NCI-H748 (cell line): ENCODE data around the gene ANHX.
"Not testable (repeated sequence)": the region's sequence is repeated elsewhere in the genome, so short reads cannot be mapped to it uniquely, and the experiment has no call there.

Source experiments
- DNase-seq: peaks from one replicate; lab custom pipeline; 2025; ENCODE audit not compliant: unreplicated experiment; lab: John Stamatoyannopoulos, UW

The ANHX gene

DNA sequence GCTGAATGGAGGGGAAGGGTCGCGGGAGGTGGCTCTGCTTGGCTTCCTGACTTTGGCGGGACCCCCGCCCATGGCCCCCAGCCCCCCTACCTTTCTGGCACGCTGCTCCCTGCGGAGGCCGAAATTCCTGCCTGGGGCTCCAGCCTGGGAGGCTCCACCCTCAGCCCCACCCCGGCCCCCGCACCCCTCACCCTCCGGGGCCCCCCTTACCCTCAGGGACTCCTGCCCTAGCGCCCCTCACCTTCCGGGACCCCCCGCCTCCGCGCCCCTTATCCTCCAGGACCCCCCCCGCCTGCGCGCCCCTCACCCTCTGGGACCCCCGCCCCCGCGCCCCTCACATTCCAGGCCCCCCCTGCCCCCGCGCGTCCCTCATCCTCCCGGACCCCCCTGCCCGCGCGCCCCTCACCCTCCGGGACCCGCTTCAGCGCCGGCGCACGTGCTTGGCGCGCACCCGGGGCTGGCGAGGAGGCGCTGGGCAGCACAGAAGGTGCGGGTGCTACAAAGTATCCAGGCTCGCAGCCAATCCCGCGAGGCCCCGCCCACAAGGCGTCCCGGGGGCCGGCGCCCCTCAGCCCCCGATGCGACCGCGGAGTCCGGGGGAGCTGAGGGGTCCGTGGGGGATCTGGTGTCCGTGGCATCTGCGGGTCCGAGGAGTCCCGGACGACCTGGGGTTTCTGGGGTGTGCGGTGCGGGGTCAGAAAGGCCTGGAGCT is at the start of gene ANHX:
Gene ANHX (minus strand): TSS at position 477 of the 712 bp plus-strand sequence. CDS start 1,521 bp downstream, outside the sequence.
- DNase-seq: no peak

DNA sequence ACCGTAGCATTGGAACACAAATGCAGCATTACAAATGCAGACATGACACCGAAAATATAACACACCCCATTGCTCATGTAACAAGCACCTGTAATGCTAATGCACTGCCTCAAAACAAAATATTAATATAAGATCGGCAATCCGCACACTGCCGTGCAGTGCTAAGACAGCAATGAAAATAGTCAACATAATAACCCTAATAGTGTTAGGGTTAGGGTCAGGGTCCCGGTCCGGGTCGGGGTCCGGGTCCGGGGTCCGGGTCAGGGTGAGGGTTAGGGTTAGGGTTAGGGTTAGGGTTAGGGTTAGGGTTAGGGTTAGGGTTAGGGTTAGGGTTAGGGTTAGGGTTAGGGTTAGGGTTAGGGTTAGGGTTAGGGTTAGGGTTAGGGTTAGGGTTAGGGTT is 29.0 kb upstream of the ANHX start:
- DNase-seq: not testable (repeated sequence)

DNA sequence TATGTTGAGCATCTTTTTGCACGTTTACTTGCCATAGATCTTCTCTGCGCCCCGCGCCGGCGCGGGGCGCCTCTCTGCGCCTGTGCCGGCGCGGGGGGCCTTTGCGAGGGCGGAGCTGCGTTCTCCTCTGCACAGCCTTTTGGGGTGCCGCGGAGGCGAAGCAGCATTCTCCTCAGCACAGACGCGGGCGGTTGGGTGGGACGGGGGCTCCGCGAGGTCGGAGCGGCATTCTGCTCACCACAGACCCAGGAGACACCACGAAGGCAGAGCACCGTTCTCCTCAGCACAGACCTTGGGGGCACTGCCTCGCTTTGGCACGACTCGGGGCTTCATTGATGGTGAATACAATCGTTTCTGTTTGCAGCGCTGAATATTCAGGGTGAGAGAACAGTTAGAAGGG is 28.5 kb upstream of the ANHX start:
- no peak for DNase-seq

DNA sequence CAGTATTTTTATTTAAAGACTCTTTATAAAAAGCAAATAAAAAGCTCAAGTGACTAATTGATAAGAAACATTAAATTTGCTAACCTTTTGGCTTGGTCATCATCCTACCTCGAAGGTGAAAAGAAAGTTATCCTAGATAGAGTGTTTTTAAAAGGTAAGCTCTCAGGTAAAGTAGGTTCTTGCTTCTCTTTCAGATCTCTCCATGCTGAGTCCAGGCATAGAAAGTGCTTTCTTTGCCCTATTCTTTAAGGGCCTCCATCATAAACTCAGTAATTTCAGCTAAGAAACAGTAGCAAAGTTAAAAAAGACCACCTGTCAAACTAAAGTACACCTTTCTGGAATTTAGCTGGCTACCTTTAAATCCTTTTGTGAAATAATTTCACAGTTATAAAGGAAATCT is 20.6 kb upstream of the ANHX start:
- no peak for DNase-seq

DNA sequence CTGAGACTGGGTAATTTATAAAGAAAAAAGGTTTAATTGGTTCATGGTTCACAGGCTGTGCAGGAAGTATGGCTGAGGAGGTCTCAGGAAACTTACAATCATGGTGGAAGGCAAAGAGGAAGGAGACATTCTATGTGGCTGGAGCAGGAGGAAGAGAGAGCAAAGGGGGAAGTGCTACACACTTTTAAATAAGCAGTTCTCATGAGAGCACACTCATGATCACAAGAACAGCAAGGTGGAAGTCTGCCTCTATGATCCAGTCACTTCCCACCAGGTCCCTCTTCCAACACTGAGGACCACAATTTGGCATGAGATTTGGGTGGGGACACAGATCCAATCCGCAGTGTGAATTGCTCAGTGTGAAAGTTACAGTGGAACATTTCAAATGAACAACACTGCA is 20.2 kb upstream of the ANHX start:
- DNase-seq: not testable (repeated sequence)

DNA sequence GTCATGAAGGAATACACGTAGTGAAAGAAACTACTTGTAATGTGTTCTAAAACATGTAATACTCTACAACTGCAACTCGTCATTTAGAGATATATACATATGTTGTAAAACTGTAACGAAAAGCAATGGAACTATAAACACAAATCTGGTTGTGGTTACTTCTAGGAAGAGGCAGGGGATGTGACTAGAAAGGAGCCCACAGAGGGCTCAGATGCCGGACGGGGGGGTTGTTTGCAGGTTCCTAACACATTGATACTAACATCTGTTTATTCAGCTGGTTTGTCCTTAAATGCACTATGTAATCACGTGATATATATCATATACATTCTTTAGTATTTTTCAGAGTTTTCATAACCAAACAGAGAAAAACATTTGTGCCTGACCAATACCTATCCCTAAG is 16.1 kb upstream of the ANHX start:
- DNase-seq: no peak

DNA sequence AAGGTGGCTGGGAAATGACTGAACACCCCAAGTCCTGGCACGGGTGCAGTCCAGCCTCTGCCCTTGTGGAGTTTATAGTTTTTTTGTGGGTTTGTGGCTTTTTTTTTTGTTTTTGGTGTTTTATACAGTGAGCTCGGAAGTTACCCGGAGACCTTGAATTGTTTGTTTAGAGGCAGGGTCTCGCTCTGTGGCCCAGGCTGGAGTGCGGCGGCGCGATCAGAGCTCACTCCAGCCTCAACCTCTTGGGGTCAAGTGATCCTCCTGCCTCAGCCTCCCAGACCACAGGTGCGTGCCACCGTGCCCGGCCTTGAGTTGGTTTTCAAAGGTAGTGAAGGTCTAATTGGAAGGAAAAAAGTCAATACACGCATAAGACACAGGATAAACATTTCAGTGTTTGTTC is 879 bp upstream of the ANHX start:
- DNase-seq: no peak

DNA sequence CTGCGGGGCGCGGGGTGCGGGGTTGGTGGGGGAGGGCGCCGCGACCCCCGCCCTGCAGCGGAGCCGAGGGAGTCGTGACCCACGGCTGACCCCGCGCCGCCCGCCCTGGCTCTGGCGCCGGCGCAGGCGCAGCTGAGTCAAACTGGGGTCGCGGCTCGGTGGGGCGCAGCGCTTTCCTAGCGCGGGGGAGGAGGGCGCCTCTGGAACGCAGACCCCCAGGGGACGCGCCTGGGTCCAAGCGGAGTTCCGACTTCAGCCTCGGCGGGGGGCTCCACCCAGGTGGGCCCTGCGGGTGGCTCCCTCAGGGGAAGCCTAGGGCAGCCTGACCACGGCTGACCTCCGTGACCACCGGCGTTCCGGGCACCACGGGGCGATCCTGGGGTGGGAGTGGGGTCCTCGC is 467 bp upstream of the ANHX start:
- no peak for DNase-seq

DNA sequence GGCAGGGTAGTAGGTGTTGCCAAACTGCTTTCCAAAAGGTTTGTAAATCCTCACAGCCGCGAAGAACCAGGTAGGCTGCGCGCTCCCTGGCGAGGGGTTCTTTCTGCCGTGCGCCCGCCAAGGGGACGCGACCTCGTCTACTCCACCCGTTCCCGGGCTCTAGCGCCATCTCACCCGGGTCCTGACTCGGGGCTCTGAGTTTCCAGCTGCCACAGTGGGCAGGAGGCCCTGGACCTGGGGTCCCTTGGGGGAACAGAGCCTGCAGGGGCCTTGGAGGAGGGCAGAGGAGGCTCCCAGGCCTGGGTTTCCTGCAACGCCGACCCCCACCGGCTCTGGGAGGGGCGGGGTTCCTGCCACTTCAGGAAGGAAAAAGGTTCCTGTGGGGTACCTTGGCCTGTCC is 706 bp downstream of the ANHX start:
- no peak for DNase-seq

DNA sequence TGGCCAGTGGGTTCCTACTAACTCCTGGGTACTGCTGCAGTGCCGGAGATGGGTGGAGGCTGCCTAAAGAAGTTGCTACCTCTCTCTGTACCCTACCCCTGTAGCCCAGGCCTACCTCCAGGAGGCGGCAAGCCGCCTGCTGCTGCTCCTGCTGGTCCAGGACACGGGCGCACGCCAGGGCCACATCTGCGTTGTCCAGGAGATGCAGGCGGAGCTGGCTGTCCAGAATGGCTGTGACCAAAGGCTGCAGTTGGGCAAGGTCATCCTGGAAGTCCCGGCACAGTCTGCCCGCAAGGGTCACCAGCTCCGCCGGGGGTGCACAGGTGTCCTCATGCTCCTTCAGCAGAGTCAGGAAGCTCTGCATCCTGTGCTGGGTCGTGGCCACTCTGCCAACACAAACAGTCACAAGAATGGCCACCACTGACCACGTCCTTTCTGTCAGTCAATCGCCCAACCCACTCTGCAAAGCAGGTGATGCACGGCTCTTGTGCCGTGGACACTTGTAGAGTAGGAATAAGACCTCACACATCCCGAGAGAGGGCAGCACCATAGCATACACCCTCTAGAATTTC is 1.6 kb downstream of the ANHX start:
- DNase-seq: no peak

DNA sequence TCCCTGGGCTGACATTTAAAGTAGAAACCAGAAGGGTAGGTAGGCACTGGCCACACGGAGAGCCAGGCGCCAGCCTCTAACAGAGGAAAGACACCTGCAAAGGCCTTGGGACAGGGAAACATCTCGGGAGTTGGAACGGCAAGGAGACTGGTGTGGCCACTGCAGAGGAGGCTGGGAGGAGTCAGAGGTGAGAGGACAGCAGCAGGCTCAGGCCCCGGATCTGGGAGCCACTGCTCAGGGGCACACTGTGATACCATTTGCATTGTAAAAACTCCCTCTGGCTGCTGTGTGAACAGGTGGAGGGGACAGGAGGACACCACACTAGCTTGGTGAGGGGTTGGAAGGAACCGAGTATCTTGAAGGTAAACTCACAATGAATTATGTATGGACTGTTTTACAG is 2.7 kb downstream of the ANHX start:
- no peak for DNase-seq

DNA sequence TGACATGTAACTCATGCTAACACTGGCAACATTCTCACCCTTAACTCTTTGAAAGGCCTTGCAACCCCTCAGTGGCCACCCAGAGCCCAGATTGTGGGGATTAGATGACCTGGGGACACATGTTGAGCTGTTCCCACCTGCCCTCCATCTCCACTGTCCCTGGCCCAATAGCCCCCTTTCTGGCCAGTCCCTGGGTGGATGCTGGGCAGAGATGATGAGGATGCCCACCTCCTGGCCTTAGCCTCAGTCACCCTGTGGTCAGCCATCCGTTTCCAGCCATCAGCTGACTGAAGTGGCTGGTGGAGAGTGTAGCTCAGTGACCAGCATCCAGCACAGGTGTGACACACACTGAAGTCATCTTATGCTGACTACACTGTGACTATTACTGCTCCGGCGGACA is 4.7 kb downstream of the ANHX start:
- no peak for DNase-seq

DNA sequence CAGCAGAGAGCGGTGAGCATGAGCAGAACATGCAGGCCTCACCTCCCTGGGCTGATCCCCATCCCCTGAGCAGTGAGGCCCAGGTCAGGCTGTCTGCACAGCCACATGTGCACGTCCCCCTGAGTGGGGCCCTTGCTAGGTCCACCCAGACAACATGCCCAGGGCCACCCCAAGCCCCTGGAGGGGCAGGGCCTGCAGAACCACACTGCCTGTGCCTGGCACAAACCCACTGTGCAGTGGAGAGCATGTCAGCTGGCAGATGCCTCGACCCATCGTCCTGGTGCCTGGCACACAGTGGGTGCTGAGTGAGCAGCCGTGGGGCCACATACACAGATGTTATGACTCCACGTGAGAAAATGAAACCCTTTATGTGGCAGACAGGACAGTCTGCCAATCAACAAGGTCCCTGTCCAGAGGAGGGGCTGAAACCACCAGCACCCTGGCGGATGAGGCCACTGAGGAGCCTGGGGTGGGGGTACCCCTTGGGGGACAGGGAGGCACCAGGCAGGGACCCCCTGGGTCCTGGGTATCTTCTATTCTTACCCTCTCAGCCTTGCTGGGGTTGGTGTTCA is 8.3 kb downstream of the ANHX start:
- no peak for DNase-seq

DNA sequence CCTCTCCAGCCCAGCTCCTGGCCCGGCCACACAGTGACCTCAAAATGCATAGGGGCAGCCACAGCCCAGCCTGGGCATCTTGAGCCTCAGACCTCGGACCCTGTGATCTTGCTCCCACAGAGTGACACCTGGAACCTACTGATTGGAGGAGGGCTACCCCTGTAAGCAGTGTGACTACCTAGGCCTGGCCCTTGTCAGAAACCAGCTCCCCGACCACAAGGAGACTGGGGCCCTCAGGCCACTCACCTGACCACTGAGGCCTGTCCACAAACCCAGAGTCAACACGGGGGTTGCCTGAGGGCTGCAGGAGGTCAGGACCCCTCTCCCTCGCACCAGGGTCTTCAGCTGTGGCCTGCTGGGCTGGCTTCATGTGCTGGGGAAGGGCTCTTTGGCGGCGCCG is 9.0 kb downstream of the ANHX start:
- no peak for DNase-seq

DNA sequence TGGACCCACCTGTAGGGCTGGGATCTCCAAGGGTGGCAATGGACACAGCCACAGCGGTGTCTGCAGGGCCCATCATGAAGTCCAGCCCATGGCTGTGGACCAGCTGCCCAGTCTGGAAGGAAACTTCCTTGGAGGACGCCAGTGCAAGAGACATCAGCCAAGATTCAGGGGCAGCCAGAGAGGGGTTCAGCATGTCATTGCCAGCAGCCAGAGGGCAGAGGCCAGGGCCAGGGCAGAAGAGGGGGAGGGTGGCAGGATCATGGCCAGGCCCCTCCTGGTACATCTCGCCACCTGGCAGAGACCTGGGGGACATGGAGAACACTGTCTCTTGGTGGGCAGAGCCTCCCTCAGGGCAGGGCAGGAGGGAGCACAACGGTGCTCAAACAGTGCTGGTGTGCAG is 10.2 kb downstream of the ANHX start:
- DNase-seq: no peak

DNA sequence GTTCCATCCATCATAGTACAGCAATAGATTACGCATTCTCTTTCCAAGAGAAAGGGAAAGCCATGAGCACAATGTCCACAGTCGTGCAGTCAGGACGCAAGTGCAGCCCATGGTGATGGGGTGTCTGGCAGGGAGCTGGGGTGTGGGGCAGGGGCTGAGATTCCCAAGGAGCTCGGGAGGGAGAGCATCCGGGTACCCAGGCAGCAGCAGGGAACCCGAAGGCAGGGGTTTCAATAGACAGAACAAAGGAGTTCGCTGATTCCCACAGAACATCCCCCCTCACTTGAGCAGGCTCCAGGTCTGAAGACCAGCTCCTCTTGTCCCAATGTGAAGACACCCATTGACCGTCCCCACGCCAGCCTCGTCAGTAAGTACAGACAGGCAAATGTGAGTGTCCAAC is 13.5 kb downstream of the ANHX start:
- DNase-seq: no peak

DNA sequence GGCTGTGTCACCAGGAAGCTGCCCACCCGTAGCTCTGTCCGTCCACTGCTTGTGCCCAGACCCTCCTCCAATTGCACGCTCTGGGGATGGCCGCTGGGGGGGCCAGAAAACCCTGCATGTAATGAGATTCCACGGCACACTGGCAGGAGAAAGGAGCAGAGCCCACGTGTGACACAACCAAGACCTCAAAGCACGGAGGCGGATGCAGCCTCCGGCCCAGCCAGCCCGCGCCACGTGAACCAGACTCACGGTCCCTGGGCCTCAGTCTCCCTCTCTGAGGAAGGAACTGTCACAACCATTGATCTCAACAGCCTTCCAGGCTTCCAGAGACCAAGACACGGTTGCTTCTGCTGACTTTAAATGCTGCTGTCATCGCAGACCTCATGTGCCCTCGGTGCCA is 14.4 kb downstream of the ANHX start:
- no peak for DNase-seq

DNA sequence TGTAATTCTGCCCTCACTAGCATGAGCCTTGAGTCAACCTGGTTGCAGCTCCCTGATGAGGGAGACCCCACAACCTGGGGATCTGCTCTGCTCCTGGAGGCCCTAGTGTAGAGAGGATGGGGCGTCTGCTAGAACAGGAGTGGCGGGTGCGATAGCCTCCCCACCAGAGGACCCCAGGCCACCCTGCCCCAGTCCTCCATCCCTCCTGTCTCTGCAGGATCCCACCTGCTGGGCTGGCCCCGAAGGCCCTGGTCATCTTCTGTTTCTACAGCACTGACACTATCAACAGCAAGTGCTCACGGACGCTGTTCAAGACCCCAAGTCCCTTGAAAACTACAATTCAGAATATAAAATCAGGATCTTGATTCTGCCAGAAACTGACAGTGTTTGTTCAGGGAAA is 15.2 kb downstream of the ANHX start:
- DNase-seq: no peak

DNA sequence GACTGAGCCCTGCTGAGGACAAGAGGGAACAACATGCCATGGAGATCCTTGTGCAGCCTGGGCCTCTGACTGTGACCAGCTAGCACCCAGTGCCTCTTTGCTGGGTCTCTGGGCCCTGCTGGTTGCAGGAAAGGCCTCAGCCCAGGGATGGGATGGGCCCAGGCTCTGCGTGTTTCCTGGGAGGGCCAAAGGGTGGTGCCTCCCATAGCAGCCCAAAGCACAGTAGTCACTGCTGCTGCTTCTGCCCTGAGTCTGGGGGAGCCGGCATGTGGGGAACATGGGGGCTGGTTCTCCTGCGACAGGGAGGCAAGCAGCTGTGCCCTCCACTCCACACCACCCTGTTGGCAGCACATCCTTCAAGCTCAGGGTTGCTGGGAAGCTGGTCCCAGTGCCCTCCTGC is 18.5 kb downstream of the ANHX start:
- DNase-seq: no peak

DNA sequence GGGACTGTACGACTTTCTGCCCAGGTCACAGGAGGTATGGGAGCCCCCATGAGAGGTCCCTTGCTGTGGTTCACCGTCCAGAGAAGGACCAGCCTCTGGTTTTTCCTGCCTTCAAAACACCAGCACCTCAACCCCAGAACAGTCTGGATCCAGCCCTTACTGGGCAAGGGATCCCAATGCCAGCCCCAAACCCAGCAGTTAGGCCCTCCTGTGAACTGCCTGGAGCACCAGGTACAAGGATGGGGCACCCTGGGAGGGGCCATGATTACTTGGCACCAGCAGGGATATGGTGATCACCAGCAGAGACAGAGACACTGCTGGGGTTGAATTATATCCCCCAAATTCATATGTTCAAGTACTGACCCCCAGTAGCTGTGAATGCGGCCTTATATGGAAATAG is 20.0 kb downstream of the ANHX start:
- no peak for DNase-seq

DNA sequence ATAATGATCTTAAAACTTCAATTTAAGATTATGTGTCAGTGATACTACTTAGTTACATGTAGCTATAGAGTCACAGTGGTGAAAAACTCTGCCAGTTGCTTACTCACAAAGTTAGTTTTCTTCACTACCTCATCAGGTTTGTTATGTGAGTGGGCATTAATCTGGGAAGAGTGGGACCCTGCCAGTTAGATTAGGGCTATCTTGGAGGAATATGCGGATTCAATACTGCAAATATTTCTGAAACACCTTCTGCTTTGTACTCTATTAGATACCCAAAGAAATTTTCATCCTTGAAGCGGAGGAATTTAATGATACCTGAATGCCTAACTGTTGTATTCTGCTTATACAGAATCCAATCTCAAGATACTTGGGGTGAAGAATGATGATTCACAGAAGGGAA is 29.3 kb downstream of the ANHX start:
- DNase-seq: no peak

DNA sequence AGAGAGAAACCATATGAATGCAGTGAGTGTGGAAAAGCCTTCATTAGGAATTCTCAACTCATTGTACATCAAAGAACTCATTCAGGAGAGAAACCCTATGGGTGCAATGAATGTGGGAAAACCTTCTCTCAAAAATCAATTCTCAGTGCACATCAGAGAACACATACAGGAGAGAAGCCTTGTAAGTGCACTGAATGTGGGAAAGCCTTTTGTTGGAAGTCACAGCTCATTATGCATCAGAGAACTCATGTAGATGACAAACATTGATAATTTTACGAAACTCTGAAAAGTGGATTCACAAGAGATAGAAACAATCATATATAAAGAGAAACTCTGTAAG is 31.4 kb downstream of the ANHX start:
- no peak for DNase-seq
